ENCODE data around the gene TDRD3.

Gene TDRD3

DNA sequence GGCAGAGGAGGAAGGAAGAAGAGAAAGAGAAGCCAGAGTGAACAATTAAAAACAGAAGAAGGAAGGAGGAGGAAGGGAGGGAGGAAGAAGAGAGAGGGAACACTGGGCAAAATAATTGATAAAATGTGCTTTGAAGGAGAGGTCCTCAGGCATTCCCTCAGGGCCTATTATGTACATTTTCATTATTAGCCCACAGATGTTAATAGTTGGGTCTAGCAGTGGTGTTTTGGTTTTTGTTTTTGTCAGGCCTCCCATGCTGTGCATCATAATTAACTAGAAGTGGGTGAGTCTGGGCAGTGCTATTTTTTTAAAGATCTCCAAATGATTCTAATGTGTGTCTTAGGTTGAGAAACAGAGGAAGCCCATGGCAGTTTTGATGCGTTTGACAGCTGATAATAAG lies 178.1 kb downstream of the TDRD3 start:
- DNase-seq (ENCODE audit: low read depth) = no peak

DNA sequence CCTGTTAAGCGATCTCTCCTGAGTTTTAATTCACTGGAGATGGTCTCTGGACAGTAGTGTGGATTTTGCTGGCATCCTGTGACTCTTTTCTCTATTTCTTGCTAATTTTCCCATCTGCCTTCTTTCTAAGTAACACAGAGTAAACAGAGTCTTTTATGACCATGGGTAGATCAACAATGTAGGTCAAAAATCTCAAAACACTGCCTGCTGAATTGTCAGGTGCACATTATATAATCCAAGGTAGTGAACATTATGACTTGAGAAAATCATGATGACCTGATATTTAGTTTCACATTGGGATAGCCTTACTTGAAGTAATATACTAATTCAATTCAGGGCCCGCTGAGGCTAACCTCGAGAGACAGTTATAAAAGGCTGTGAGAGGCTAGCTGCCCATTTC lies 180.7 kb downstream of the TDRD3 start:
- DNase-seq (ENCODE audit: low read depth) = no peak

- no peak for DNase-seq (ENCODE audit: low read depth)
Observed at GRCh38 chr13:60583196-60583888, 186.3 kb downstream of the TDRD3 start.

DNA sequence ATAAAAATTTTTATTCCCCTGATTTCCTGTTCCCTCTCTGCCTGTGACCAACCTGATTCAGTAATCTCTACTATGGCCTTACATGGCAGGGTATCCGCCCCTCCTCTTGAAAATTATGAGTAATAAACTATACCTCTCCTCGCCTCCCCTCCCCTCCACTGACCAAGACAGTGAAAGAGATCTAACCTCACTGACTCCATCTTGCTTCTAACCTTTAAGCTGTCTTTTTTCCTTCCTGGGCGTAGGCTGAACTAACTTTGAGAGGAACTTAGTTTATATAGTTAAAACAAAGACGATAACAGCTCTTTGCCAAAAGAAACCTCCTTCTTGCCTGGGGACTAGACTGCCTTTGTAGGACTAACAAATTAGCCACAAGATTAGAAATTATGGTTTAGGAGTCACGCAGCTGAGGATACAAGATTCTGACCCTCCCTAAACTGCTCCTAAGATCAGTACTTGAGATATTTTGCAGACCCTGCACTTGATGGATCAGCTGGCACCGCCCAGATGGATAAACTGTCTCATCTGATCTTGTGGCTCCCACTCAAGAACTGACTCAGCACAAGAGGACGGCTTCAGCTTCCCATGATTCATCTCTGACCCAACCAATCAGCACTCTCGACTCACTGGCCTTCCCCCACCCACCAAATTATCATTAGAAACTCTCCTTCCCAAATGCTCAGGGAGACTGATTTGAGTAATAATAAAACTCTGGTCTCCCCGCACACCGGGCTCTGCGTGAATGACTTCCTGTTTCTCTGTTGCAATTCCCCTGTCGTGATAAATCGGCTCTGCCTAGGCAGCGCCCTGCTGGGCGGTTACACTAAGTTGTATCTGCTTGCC lies 187.1 kb downstream of the TDRD3 start:
- no peak for DNase-seq (ENCODE audit: low read depth)

GRCh38 chr13:60584976-60585375 lies 188.0 kb downstream of the TDRD3 start:
- no peak for DNase-seq (ENCODE audit: low read depth)

DNA sequence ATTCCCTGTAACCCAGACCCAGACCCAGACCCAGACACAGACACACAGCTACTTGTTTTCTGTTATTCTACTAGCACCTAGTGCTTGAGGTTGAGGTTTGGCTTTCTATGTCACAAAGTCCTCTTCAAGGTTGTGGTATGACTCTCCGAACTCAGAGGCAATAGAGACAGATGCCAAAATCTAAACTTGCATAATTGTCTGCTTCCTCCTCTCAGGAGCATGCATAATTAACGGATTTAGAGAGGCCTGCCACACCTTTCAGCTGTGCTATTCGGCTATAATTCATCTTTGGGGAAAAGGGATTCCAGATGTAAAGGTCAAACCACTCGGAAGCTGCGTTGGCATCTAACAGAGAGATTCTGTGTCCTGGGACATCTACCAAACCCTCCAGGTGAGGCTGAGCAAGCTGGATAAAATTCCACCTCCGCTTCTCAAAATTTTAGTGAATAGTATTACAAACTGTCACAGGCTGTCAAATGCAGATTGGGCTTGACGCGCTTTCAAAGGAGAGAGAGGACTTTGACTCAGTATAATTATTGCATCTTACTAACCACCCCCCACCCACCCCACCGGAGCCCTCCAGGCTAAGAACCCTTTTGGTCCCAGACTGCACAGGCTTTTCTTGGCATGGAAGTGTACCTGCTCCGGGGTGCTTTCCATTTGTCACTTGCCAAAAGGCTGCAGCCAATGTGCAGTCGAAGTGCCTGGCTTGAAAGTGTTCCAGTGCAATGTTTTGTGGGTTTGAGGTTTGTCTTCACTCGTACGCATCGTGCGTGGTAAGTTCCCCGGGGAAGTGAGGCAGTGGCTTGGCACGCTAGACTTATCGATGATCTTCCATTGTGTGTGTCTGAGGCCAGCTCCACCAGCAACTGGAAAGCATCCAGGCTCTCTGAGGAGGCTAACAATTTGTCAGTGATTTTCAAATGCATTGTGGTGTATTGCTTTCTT lies 194.1 kb downstream of the TDRD3 start:
- DNase-seq (ENCODE audit: low read depth) = no peak

GRCh38 chr13:60603049-60603448 lies 206.0 kb downstream of the TDRD3 start:
- no peak for DNase-seq (ENCODE audit: low read depth)

DNA sequence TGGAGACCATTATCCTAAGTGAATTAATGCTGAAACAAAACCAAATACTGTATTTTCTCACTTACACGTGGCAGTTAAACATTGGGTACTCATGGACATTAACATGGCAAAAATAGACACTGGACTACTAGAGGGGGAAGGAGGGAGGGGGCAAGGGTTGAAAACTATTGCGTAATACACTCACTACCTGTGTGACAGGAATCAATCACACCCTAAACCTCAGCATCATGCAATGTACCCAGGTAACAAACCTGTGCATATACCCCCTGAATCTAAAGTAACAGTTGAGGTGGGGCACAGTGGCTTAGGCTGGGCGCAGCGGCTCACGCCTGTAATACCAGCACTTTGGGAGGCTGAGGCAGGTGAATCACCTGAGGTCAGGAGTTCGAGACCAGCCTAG lies 207.0 kb downstream of the TDRD3 start:
- no peak for DNase-seq (ENCODE audit: low read depth)

GRCh38 chr13:60608954-60609353 lies 211.9 kb downstream of the TDRD3 start:
- no peak for DNase-seq (ENCODE audit: low read depth)

- DNase-seq (ENCODE audit: low read depth) = no peak
Observed at GRCh38 chr13:60611523-60611922, 214.5 kb downstream of the TDRD3 start.

DNA sequence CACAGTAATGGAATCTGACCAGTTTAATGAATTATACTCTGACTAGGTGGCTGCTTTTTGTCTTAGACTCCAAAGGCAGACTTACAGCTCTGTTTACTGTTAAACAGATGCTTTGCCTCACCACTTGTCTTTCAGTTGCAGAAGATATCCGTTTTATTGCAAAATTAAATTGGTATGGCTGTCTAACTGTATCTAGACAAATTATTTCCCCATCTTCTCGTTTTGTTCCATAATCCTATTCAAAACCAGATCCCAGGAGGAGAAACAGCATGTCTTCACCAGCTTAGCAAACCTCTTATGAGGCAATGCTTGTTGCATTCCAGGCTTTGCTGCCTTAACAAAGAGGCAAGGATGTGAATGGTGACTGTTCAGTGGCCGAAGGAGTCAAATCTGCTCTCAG lies 215.6 kb downstream of the TDRD3 start:
- no peak for DNase-seq (ENCODE audit: low read depth)

GRCh38 chr13:60613080-60613479 lies 216.1 kb downstream of the TDRD3 start:
- no peak for DNase-seq (ENCODE audit: low read depth)

GRCh38 chr13:60617991-60618733 lies 221.1 kb downstream of the TDRD3 start:
- DNase-seq (ENCODE audit: low read depth) = no peak

GRCh38 chr13:60619461-60619860 lies 222.4 kb downstream of the TDRD3 start:
- no peak for DNase-seq (ENCODE audit: low read depth)

- DNase-seq (ENCODE audit: low read depth) = no peak
Observed at GRCh38 chr13:60620611-60621395, 223.8 kb downstream of the TDRD3 start.

GRCh38 chr13:60623151-60623550 lies 226.1 kb downstream of the TDRD3 start:
- no peak for DNase-seq (ENCODE audit: low read depth)
